Osteocyte (in vitro differentiated cells): ENCODE data around the gene ALB. TPM values are rescaled to one million over a fixed set of nuclear protein-coding genes. Genes with fewer than 3 reads are reported as not detected.

Experiments
- DNase-seq: peaks from one replicate; pipeline ENCODE4 v3.0.0; 2021; ENCODE audit warnings: mixed read lengths; ENCODE audit not compliant: unreplicated experiment; ENCODE audit errors: extremely low spot score
- H3K27ac Mint-ChIP-seq: one replicate; pipeline ENCODE4 v1.8.0; 2021; ENCODE audit warnings: mild to moderate bottlenecking, mixed read lengths; ENCODE audit not compliant: unreplicated experiment
- H3K27me3 Mint-ChIP-seq: one replicate; pipeline ENCODE4 v1.8.0; 2021; ENCODE audit warnings: mixed read lengths; ENCODE audit not compliant: unreplicated experiment
- H3K36me3 Mint-ChIP-seq: one replicate; pipeline ENCODE4 v1.8.0; 2021; ENCODE audit warnings: mixed read lengths; ENCODE audit not compliant: unreplicated experiment
- H3K4me1 Mint-ChIP-seq: one replicate; pipeline ENCODE4 v1.8.0; 2021; ENCODE audit warnings: mixed read lengths; ENCODE audit not compliant: unreplicated experiment
- H3K4me3 Mint-ChIP-seq: one replicate; pipeline ENCODE4 v1.8.0; 2021; ENCODE audit warnings: mild to moderate bottlenecking, moderate library complexity, mixed read lengths; ENCODE audit not compliant: unreplicated experiment
- H3K9me3 Mint-ChIP-seq: one replicate; pipeline ENCODE4 v1.8.0; 2021; ENCODE audit warnings: mixed read lengths; ENCODE audit not compliant: unreplicated experiment
- CTCF ChIP-seq: fragments of 200-600 bp; sonication (generic); IDR thresholded peaks from 2 replicates; pipeline ENCODE4 v1.5.0; 2021; ENCODE audit warnings: antibody characterized with exemption, mild to moderate bottlenecking, moderate library complexity
- total RNA-seq: library from RNA; stranded (reverse); gene quantifications from 2 replicates; pipeline ENCODE4 v1.2.1, GENCODE V29; 2021

ALB gene
- total RNA-seq, 1 donor from 2014 or later = not detected

GRCh38 chr4:73458184-73459047, 54.3 kb downstream of the ALB start:
- Mint-ChIP-seq H3K4me3 (no peak overlapping the region), H3K27ac (no peak overlapping the region), H3K9me3 (no peaks in the 10 kb centered on the region), H3K27me3 (peaks cover 36% of the 10 kb centered on the region), H3K4me1 (no peaks in the 10 kb centered on the region), H3K36me3 (no peaks in the 10 kb centered on the region)
- no peak for TF ChIP-seq CTCF
- DNase-seq = no peak

- H3K27me3 Mint-ChIP-seq = peaks cover 36% of the 10 kb centered on the region
- no peak for DNase-seq
- no peak for TF ChIP-seq CTCF
- H3K36me3 Mint-ChIP-seq = no peaks in the 10 kb centered on the region
- no peak overlapping the region for H3K27ac Mint-ChIP-seq
- no peaks in the 10 kb centered on the region for H3K4me1 Mint-ChIP-seq
- H3K9me3 Mint-ChIP-seq = no peaks in the 10 kb centered on the region
- H3K4me3 Mint-ChIP-seq = no peak overlapping the region
Observed at GRCh38 chr4:73459048-73459421, 54.9 kb downstream of the ALB start.

- Mint-ChIP-seq H3K4me1 (no peaks in the 10 kb centered on the region), H3K27ac (no peak overlapping the region), H3K27me3 (peaks cover 46% of the 10 kb centered on the region), H3K9me3 (no peaks in the 10 kb centered on the region), H3K36me3 (no peaks in the 10 kb centered on the region), H3K4me3 (no peak overlapping the region)
- TF ChIP-seq CTCF = no peak
- no peak for DNase-seq
Observed at GRCh38 chr4:73460913-73461522, 56.9 kb downstream of the ALB start.

- Mint-ChIP-seq H3K27me3 (peaks cover 62% of the 10 kb centered on the region), H3K36me3 (no peaks in the 10 kb centered on the region), H3K9me3 (peaks cover 10% of the 10 kb centered on the region)
Observed at GRCh38 chr4:73468170-73468569, 64.1 kb downstream of the ALB start.

More at GRCh38 chr4:73468170-73468569, 64.1 kb downstream of the ALB start:
- no peak for TF ChIP-seq CTCF
- H3K4me3 Mint-ChIP-seq = no peak overlapping the region
- H3K27ac Mint-ChIP-seq = no peak overlapping the region
- H3K4me1 Mint-ChIP-seq = no peaks in the 10 kb centered on the region
- no peak for DNase-seq
